ENCODE data around the gene CLSTN2.

The CLSTN2 gene

DNA sequence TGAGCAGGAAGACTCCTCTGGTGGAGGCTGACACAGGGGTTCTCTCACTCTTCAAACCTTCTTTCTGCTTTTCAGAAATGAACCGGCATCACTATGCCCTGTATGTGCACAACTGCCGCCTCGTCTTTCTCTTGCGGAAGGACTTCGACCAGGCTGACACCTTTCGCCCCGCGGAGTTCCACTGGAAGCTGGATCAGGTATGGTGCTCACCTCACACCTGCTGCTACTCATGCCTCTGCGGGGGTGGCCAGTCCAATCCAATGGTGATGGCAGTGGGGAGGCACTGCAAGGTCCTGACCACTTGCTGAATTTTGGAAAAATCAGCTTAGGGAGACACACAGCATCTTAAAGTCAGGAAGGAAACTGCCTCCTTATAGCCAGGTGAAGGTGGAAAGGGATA lies 531.5 kb downstream of the CLSTN2 start:
- TF ChIP-seq POLR2AphosphoS5 (IDR thresholded peaks at IDR 0.05; ENCODE audit: low read depth, low read length) (no peak), FOXP2 (optimal IDR thresholded peaks at IDR 0.05; ENCODE audit: borderline replicate concordance, extremely low read depth, extremely low read length, insufficient read depth) (no peak), TAF1 (IDR thresholded peaks at IDR 0.05; ENCODE audit: borderline replicate concordance, insufficient read depth, low read length) (no peak), SIN3A (IDR thresholded peaks at IDR 0.05; ENCODE audit: borderline replicate concordance, insufficient read depth, low read length) (no peak)
- TF ChIP-seq, protein P1, sequence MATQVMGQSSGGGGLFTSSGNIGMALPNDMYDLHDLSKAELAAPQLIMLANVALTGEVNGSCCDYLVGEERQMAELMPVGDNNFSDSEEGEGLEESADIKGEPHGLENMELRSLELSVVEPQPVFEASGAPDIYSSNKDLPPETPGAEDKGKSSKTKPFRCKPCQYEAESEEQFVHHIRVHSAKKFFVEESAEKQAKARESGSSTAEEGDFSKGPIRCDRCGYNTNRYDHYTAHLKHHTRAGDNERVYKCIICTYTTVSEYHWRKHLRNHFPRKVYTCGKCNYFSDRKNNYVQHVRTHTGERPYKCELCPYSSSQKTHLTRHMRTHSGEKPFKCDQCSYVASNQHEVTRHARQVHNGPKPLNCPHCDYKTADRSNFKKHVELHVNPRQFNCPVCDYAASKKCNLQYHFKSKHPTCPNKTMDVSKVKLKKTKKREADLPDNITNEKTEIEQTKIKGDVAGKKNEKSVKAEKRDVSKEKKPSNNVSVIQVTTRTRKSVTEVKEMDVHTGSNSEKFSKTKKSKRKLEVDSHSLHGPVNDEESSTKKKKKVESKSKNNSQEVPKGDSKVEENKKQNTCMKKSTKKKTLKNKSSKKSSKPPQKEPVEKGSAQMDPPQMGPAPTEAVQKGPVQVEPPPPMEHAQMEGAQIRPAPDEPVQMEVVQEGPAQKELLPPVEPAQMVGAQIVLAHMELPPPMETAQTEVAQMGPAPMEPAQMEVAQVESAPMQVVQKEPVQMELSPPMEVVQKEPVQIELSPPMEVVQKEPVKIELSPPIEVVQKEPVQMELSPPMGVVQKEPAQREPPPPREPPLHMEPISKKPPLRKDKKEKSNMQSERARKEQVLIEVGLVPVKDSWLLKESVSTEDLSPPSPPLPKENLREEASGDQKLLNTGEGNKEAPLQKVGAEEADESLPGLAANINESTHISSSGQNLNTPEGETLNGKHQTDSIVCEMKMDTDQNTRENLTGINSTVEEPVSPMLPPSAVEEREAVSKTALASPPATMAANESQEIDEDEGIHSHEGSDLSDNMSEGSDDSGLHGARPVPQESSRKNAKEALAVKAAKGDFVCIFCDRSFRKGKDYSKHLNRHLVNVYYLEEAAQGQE (IDR thresholded peaks at IDR 0.05; ENCODE audit: insufficient read depth in 1 of 2, low read depth in 2 of 2, low read length in 2 of 2), result no peak

- TF ChIP-seq POLR2AphosphoS5 (IDR thresholded peaks at IDR 0.05; ENCODE audit: low read depth, low read length) (no peak), FOXP2 (optimal IDR thresholded peaks at IDR 0.05; ENCODE audit: borderline replicate concordance, extremely low read depth, extremely low read length, insufficient read depth) (no peak), TAF1 (IDR thresholded peaks at IDR 0.05; ENCODE audit: borderline replicate concordance, insufficient read depth, low read length) (no peak), SIN3A (IDR thresholded peaks at IDR 0.05; ENCODE audit: borderline replicate concordance, insufficient read depth, low read length) (no peak)
- TF ChIP-seq, protein P1 (IDR thresholded peaks at IDR 0.05; ENCODE audit: insufficient read depth in 1 of 2, low read depth in 2 of 2, low read length in 2 of 2), result no peak
Observed at GRCh38 chr3:140467104-140467577, 532.2 kb downstream of the CLSTN2 start.

DNA sequence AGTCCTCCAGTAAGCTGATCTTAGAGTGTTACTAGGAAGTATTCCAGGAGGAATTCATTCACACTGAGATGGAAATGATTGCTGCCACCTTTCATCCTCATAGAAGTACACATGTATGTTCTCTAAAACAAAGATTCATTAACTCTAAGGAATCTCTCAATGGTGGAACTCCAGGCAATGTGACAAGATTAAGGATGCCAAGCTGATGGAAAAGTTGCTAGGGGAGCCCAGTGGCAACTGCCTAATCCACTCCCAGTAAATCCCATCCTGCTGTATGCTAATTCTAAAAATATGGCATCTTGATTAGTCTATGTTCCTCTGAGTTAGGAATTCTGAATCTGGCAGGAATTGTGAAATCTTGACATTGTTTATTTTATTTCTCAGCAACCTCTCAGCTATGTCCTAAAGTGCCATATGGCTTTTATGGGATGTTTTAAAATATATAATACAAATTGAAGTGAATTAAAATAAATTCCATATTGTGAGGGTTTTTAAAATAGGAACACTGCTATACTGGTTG lies 532.9 kb downstream of the CLSTN2 start:
- no peak for TF ChIP-seq FOXP2 (optimal IDR thresholded peaks at IDR 0.05; ENCODE audit: borderline replicate concordance, extremely low read depth, extremely low read length, insufficient read depth)

- TF ChIP-seq POLR2AphosphoS5 (IDR thresholded peaks at IDR 0.05; ENCODE audit: low read depth, low read length) (no peak), SIN3A (IDR thresholded peaks at IDR 0.05; ENCODE audit: borderline replicate concordance, insufficient read depth, low read length) (no peak), TAF1 (IDR thresholded peaks at IDR 0.05; ENCODE audit: borderline replicate concordance, insufficient read depth, low read length) (no peak), FOXP2 (optimal IDR thresholded peaks at IDR 0.05; ENCODE audit: borderline replicate concordance, extremely low read depth, extremely low read length, insufficient read depth) (no peak)
- TF ChIP-seq, protein P1 (IDR thresholded peaks at IDR 0.05; ENCODE audit: insufficient read depth in 1 of 2, low read depth in 2 of 2, low read length in 2 of 2), result no peak
Observed at GRCh38 chr3:140468407-140468806, 533.4 kb downstream of the CLSTN2 start.

DNA sequence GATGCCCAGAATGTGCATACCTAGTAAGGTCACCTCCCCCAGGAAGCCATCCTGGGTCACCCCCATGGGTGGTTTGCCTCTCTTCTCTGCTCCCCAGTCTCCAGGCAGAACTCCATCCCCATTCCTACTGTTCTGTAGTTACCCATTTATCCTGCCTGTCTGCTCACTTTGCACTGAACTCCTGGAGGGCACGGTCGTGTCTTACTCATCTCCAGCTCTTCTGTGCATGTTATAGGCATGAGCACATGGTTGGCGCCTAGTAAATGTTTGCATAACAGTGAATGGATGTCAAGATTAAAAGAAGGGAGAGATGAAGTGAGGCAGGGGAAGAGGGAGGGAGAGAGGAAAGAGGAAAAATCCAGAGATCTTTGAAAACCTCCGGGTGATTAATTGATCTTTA lies 534.5 kb downstream of the CLSTN2 start:
- no peak for TF ChIP-seq FOXP2 (optimal IDR thresholded peaks at IDR 0.05; ENCODE audit: borderline replicate concordance, extremely low read depth, extremely low read length, insufficient read depth)
- TF ChIP-seq TAF1 (IDR thresholded peaks at IDR 0.05; ENCODE audit: borderline replicate concordance, insufficient read depth, low read length), result no peak
- no peak for TF ChIP-seq POLR2AphosphoS5 (IDR thresholded peaks at IDR 0.05; ENCODE audit: low read depth, low read length)
- TF ChIP-seq SIN3A (IDR thresholded peaks at IDR 0.05; ENCODE audit: borderline replicate concordance, insufficient read depth, low read length), result no peak
- TF ChIP-seq, protein P1 (IDR thresholded peaks at IDR 0.05; ENCODE audit: insufficient read depth in 1 of 2, low read depth in 2 of 2, low read length in 2 of 2), result no peak
